CD14-positive monocyte (primary cell): Measurements from ENCODE around the gene NFATC2. TPM values are rescaled to one million over a fixed set of nuclear protein-coding genes. Genes with fewer than 3 reads are reported as not detected.
"Not testable (repeated sequence)": the region's sequence is repeated elsewhere in the genome, so short reads cannot be mapped to it uniquely, and the experiment has no call there.

Experiments
- DNase-seq, 3 donors: peaks; one replicate each; pipeline ENCODE4 v3.0.0-alpha.2; 2011 to 2022
- H2AFZ ChIP-seq: 2 replicates; pipeline ENCODE4 v1.6.0; 2012; ENCODE audit warnings: mild to moderate bottlenecking, low read depth, low read length, inconsistent platforms; ENCODE audit not compliant: insufficient read depth, poor library complexity, severe bottlenecking
- H3K27ac ChIP-seq, 2 donors: 1 replicate in 1 of 2; 2 replicates in 1 of 2; pipeline ENCODE4 v1.5.1; 2012 to 2013; ENCODE audit warnings: low read length in 2 of 2, control low read depth in 1 of 2, inconsistent platforms in 1 of 2, low read depth in 1 of 2, mild to moderate bottlenecking in 1 of 2
- H3K27me3 ChIP-seq, 2 donors: one replicate each; pipeline versions ENCODE4 v1.6.0 to v1.6.1; 2011 to 2013; ENCODE audit warnings: low read length in 2 of 2; ENCODE audit not compliant: control insufficient read depth in 2 of 2, insufficient read depth in 2 of 2
- H3K36me3 ChIP-seq, 2 donors: replicated peaks in 1 of 2; 1 replicate in 1 of 2; 2 replicates in 1 of 2; pipeline versions ENCODE4 v1.5.1 to v1.6.1; 2012 to 2013; ENCODE audit warnings: low read length in 2 of 2, control low read depth in 1 of 2, inconsistent platforms in 1 of 2, mild to moderate bottlenecking in 1 of 2; ENCODE audit not compliant: insufficient read depth in 2 of 2, control insufficient read depth in 1 of 2
- H3K4me1 ChIP-seq, 2 donors: 1 replicate in 1 of 2; 2 replicates in 1 of 2; pipeline versions ENCODE4 v1.5.1 to v1.6.1; 2012 to 2013; ENCODE audit warnings: low read length in 2 of 2, control low read depth in 1 of 2, inconsistent platforms in 1 of 2, mild to moderate bottlenecking in 1 of 2, moderate library complexity in 1 of 2; ENCODE audit not compliant: insufficient read depth in 2 of 2, control insufficient read depth in 1 of 2
- H3K4me2 ChIP-seq: replicated peaks from 2 replicates; pipeline ENCODE3; 2012; ENCODE audit warnings: low read length, moderate library complexity, mild to moderate bottlenecking; ENCODE audit not compliant: poor library complexity, severe bottlenecking; ENCODE audit errors: extremely low read depth
- H3K4me3 ChIP-seq, 3 experiments: fragments of 200-600 bp in 1 of 3; sonication (generic) in 1 of 3; replicated peaks in 1 of 3; 1 replicate in 2 of 3; 2 replicates in 1 of 3; pipeline ENCODE4 v1.5.1; 2011 to 2013; ENCODE audit warnings: low read length in 3 of 3, mild to moderate bottlenecking in 3 of 3, control low read depth in 2 of 3, low read depth in 2 of 3, inconsistent platforms in 1 of 3, moderate library complexity in 1 of 3
- H3K79me2 ChIP-seq: 2 replicates; pipeline ENCODE4 v1.6.0; 2012; ENCODE audit warnings: mild to moderate bottlenecking, control low read depth, inconsistent platforms, low read length, moderate library complexity; ENCODE audit not compliant: insufficient read depth
- H3K9ac ChIP-seq: 2 replicates; pipeline ENCODE4 v1.6.0; 2017; ENCODE audit warnings: low read length, mild to moderate bottlenecking; ENCODE audit not compliant: insufficient read depth, poor library complexity, severe bottlenecking
- H3K9me3 ChIP-seq, 2 donors: replicated peaks in 1 of 2; 1 replicate in 1 of 2; 2 replicates in 1 of 2; pipeline versions ENCODE4 v1.5.1 to v1.6.1; 2012 to 2013; ENCODE audit warnings: low read length in 2 of 2, control low read depth in 1 of 2; ENCODE audit not compliant: control insufficient read depth in 1 of 2, insufficient read depth in 1 of 2
- H4K20me1 ChIP-seq: 2 replicates; pipeline ENCODE4 v1.6.0; 2012; ENCODE audit warnings: mild to moderate bottlenecking, low read length, control low read depth, moderate library complexity; ENCODE audit not compliant: insufficient read depth
- H3K27ac Mint-ChIP-seq, 7 donors: one replicate each; pipeline ENCODE4 v1.8.0; 2020; ENCODE audit warnings: mild to moderate bottlenecking in 7 of 7, mixed read lengths in 7 of 7, moderate library complexity in 6 of 7, inconsistent platforms in 2 of 7
- H3K27me3 Mint-ChIP-seq, 3 donors: one replicate each; pipeline ENCODE4 v1.8.0; 2021 to 2022; ENCODE audit warnings: low read depth in 3 of 3, mild to moderate bottlenecking in 3 of 3, mixed read lengths in 3 of 3, moderate library complexity in 3 of 3, inconsistent platforms in 1 of 3
- H3K36me3 Mint-ChIP-seq, 2 donors: one replicate each; pipeline ENCODE4 v1.8.0; 2020; ENCODE audit warnings: mixed read lengths in 2 of 2, inconsistent platforms in 1 of 2, mild to moderate bottlenecking in 1 of 2
- H3K4me1 Mint-ChIP-seq: one replicate; pipeline ENCODE4 v1.8.0; 2020; ENCODE audit warnings: mild to moderate bottlenecking, mixed read lengths
- H3K4me3 Mint-ChIP-seq, 2 donors: one replicate each; pipeline ENCODE4 v1.8.0; 2020; ENCODE audit warnings: mild to moderate bottlenecking in 2 of 2, mixed read lengths in 2 of 2, moderate library complexity in 1 of 2
- H3K9me3 Mint-ChIP-seq, 7 donors: one replicate each; pipeline ENCODE4 v1.8.0; 2020 to 2022; ENCODE audit warnings: mixed read lengths in 7 of 7, mild to moderate bottlenecking in 6 of 7, moderate library complexity in 6 of 7, inconsistent platforms in 2 of 7
- WGBS: methylation state at CpG from one replicate; pipeline ENCODE4 v1.1.5; 2013; ENCODE audit warnings: missing lambda C conversion rate; ENCODE audit not compliant: insufficient coverage; 5-methylcytosine and 5-hydroxymethylcytosine counted together
- intact Hi-C, 2 donors: fragments of 100-400 bp; cut with micrococcal nuclease; formaldehyde crosslinking; loops; one replicate each; pipeline versions ENCODE4 v1.15.0 to v1.15.1; 2023
- polyA plus RNA-seq, 3 donors: library from polyadenylated mRNA; depleted of rRNA in 1 of 3; unstranded in 2 of 3; stranded (reverse) in 1 of 3; fragments of 300-500 nt in 2 of 3; fragments of >200 nt in 1 of 3; fragmentation: Illumina TruSeq in 2 of 3; gene quantifications; 1 replicate in 2 of 3; 2 replicates in 1 of 3; pipeline ENCODE4 v1.2.3, GENCODE V29; 2012 to 2021
- TF ChIP-seq, protein P1 (sequence below): fragments of 200-600 bp; IDR thresholded peaks from one replicate; pipeline ENCODE4 v1.8.0; 2022; ENCODE audit warnings: antibody characterized with exemption, mild to moderate bottlenecking

Gene NFATC2
- polyA plus RNA-seq, 3 donors: 0.03 to 0.18 (median 0.11) TPM

DNA sequence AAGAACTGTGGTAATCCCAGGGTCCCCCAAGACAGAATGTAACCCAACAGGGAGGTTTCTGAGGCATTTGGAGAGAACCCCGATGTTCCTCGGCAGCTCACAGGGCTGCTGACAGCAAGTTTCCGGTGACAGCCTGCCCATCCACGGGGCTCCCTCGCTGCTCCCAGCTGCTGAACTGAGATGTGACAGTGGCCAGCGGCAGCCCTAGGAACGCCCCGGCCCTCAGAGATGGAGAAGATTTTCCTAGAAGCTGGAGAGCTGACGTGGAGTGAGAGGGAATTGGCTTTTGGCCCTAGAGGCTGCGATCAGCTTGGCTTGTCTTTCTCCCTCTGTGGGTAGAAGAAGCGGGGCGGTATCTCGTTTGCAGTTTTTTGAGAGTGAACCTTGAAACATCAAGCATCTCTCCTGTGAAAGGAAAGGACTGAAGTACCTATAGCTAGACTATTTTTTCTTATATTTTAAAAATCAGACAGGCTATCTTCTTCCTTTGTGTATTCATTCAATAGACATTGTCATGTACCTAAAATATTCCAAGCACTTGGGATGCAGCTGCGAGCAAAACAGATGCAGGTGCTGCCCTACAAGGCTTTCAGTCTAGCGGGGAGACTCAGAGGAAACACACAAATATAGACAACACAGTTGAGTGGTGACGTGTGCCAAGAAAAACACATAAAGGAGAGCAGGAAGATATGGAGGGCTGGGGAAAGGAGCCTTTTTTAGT, 28.4 kb upstream of the NFATC2 start:
- H3K36me3 Mint-ChIP-seq: no peaks in the 10 kb centered on the region
- peaks cover 0 to 11% of the 10 kb centered on the region in 2 donors for H3K9me3 ChIP-seq
- peaks cover 0 to 4% of the 10 kb centered on the region in 2 donors for H3K27me3 ChIP-seq
- H3K27me3 Mint-ChIP-seq: peaks cover 4 to 7% (median 6%) of the 10 kb centered on the region in 3 donors
- intact Hi-C loops: no loop called here
- no peak overlapping the region for H3K27ac ChIP-seq
- no peak overlapping the region for H3K4me3 ChIP-seq
- H4K20me1 ChIP-seq: no peaks in the 10 kb centered on the region
- H3K4me1 Mint-ChIP-seq: no peaks in the 10 kb centered on the region
- H3K4me2 ChIP-seq: no peak overlapping the region
- 79% methylated on average over 12 of the region's 16 CpGs for WGBS
- no peak overlapping the region for H3K4me3 Mint-ChIP-seq
- H3K79me2 ChIP-seq: no peaks in the 10 kb centered on the region
- H3K27ac Mint-ChIP-seq: no peak overlapping the region
- H2AFZ ChIP-seq: no peak overlapping the region
- no peaks in the 10 kb centered on the region for H3K36me3 ChIP-seq
- no peak overlapping the region for H3K9ac ChIP-seq
- DNase-seq: no peak
- H3K4me1 ChIP-seq: no peaks in the 10 kb centered on the region
- TF ChIP-seq, protein P1, sequence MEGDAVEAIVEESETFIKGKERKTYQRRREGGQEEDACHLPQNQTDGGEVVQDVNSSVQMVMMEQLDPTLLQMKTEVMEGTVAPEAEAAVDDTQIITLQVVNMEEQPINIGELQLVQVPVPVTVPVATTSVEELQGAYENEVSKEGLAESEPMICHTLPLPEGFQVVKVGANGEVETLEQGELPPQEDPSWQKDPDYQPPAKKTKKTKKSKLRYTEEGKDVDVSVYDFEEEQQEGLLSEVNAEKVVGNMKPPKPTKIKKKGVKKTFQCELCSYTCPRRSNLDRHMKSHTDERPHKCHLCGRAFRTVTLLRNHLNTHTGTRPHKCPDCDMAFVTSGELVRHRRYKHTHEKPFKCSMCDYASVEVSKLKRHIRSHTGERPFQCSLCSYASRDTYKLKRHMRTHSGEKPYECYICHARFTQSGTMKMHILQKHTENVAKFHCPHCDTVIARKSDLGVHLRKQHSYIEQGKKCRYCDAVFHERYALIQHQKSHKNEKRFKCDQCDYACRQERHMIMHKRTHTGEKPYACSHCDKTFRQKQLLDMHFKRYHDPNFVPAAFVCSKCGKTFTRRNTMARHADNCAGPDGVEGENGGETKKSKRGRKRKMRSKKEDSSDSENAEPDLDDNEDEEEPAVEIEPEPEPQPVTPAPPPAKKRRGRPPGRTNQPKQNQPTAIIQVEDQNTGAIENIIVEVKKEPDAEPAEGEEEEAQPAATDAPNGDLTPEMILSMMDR: no peak
- peaks cover 4 to 14% (median 10%) of the 10 kb centered on the region in 7 donors for H3K9me3 Mint-ChIP-seq

DNA sequence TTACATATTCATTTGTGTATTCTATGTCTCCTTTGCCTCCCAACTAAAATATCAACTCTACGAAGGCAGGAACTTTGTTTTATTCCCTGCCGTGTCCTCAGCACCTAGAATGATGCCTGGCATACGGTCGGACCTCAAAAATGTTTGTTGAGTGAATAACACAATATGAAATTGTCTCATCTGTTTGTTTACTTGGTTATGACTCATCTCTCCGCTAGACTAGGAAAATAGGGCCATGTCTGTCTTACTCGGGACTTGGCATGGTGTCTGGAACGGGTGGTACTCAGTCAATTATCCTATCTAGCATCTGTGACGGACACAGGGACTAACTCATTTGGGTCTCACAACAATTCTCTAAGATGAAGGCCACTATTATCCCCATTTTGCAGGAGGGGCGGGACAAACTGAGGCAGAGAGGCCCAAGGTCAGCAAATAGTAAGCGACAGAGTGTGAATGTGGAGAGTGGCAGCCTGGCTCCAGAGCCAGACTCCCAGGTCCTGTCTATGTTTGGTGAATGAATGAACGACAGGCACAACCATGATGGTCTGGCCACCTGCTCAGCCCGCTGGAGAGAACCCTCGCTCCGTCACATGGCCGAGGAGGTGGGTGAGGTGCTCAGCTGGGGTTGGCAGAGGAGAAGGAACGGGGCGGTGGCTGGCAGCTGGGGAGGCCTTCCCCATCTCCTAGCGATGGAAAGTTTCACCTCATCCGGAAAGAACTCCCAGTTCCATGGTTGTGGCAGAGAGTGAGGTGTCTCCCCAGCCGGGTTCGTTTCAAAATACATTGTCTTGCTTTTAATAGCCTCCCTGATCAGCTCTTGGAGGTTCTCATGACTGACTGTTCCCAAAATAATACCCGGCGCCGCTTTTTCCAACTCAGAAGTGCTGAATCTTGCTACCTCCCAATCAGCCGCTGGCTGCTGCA, 27.6 kb upstream of the NFATC2 start:
- 94% methylated on average over 11 of the region's 25 CpGs for WGBS
- Mint-ChIP-seq H3K4me3 (no peak overlapping the region), H3K27me3 (peaks cover 11 to 14% (median 12%) of the 10 kb centered on the region in 3 donors), H3K4me1 (no peaks in the 10 kb centered on the region), H3K27ac (no peak overlapping the region), H3K36me3 (no peaks in the 10 kb centered on the region), H3K9me3 (peaks cover 4 to 14% (median 10%) of the 10 kb centered on the region in 7 donors)
- Histone ChIP-seq H3K4me1 (no peaks in the 10 kb centered on the region), H2AFZ (no peak overlapping the region), H3K27ac (no peak overlapping the region), H3K36me3 (no peaks in the 10 kb centered on the region), H3K9me3 (peaks cover 0 to 11% of the 10 kb centered on the region in 2 donors), H3K27me3 (peaks cover 0 to 8% of the 10 kb centered on the region in 2 donors), H3K79me2 (no peaks in the 10 kb centered on the region), H3K4me3 (no peak overlapping the region), H4K20me1 (no peaks in the 10 kb centered on the region), H3K9ac (no peak overlapping the region), H3K4me2 (no peak overlapping the region)
- TF ChIP-seq, protein P1: no peak
- no peak for DNase-seq
- intact Hi-C loops: no loop called here

DNA sequence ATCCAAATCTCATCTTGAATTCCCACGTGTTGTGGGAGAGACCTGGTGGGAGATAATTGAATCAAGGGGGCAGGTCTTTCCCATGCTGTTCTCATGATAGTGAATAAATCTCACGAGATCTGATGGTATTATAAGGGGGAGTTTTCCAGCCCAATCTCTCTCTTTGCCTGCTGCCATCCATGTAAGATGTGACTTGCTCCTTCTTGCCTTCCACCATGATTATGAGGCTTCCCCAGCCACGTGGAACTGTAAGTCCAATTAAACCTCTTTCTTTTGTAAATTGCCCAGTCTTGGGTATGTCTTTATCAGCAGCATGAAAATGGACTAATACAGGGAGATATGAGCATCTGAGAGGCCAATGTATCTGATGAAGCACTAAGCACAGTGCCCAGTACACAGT, 26.0 kb upstream of the NFATC2 start:
- peaks cover 20 to 25% (median 25%) of the 10 kb centered on the region in 3 donors for H3K27me3 Mint-ChIP-seq
- peaks cover 9 to 24% of the 10 kb centered on the region in 2 donors for H3K27me3 ChIP-seq
- H3K36me3 Mint-ChIP-seq, H3K4me3 ChIP-seq, H3K9me3 ChIP-seq, H3K79me2 ChIP-seq, H3K4me2 ChIP-seq, DNase-seq, H3K9ac ChIP-seq, H3K4me3 Mint-ChIP-seq, H3K4me1 Mint-ChIP-seq, intact Hi-C loops, H2AFZ ChIP-seq, H3K27ac ChIP-seq, H3K4me1 ChIP-seq, H3K36me3 ChIP-seq, H3K9me3 Mint-ChIP-seq, H3K27ac Mint-ChIP-seq, H4K20me1 ChIP-seq: not testable (repeated sequence)
- WGBS: no CpG with 5 or more reads among the region's 3 CpGs
